ENCODE results near the gene CYP1A1.

DNA sequence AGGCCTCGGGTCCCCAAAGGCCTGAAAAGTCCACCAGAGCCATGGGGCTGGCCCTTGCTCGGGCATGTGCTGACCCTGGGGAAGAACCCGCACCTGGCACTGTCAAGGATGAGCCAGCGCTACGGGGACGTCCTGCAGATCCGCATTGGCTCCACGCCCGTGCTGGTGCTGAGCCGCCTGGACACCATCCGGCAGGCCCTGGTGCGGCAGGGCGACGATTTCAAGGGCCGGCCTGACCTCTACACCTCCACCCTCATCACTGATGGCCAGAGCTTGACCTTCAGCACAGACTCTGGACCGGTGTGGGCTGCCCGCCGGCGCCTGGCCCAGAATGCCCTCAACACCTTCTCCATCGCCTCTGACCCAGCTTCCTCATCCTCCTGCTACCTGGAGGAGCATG is 24.5 kb upstream of the CYP1A1 start:
- TF ChIP-seq, protein P1, sequence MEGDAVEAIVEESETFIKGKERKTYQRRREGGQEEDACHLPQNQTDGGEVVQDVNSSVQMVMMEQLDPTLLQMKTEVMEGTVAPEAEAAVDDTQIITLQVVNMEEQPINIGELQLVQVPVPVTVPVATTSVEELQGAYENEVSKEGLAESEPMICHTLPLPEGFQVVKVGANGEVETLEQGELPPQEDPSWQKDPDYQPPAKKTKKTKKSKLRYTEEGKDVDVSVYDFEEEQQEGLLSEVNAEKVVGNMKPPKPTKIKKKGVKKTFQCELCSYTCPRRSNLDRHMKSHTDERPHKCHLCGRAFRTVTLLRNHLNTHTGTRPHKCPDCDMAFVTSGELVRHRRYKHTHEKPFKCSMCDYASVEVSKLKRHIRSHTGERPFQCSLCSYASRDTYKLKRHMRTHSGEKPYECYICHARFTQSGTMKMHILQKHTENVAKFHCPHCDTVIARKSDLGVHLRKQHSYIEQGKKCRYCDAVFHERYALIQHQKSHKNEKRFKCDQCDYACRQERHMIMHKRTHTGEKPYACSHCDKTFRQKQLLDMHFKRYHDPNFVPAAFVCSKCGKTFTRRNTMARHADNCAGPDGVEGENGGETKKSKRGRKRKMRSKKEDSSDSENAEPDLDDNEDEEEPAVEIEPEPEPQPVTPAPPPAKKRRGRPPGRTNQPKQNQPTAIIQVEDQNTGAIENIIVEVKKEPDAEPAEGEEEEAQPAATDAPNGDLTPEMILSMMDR (IDR thresholded peaks at IDR 0.05): no peak
- TF ChIP-seq POLR2A (IDR thresholded peaks at IDR 0.05): no peak

All from lower leg skin (tissue), 3 donors.